ENCODE data around the gene ZNF555.

DNA sequence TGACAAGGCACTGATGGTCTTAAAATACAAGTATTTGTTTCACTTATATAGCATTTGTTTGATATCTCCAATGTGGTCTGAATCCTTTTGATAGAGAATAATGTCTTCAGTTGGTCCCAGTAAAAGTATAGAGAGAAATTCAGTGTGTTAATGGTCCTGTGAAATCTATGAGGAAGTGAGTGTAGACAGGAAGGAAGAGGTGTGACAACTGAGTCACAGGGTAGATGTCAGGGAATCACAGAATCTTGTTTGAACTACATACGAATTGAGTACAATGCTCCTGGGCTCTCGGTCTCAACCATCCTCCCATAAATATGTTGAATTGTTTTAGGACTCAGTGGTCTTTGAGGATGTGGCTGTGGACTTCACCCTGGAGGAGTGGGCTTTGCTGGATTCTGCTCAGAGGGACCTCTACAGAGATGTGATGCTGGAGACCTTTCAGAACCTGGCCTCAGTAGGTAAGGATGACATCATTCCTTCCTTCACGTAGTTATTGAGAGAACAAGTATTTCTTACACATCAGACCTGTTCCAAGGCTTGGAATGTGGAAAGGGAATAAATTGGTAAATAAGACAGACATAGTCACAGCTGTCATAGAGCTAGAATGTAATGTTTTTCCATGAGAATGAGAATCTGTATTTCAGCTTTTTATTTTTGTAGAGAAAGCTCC is 9.1 kb downstream of the ZNF555 start:
- TF ChIP-seq ESRRG (CRISPR knock-in tag; IDR thresholded peaks at IDR 0.05) (no peak), PPARA (CRISPR knock-in tag; IDR thresholded peaks at IDR 0.05; ENCODE audit: borderline replicate concordance) (no peak), ZFP30 (CRISPR knock-in tag; IDR thresholded peaks at IDR 0.05) (no peak), PATZ1 (CRISPR knock-in tag; IDR thresholded peaks at IDR 0.05; ENCODE audit: borderline replicate concordance) (no peak), ZNF565 (CRISPR knock-in tag; conservative IDR thresholded peaks at IDR 0.05; ENCODE audit: low read depth) (no peak), ARNTL (CRISPR knock-in tag; IDR thresholded peaks at IDR 0.05; ENCODE audit: borderline replicate concordance, low read depth) (no peak), RARB (CRISPR knock-in tag; IDR thresholded peaks at IDR 0.05) (no peak), ZFP3 (CRISPR knock-in tag; IDR thresholded peaks at IDR 0.05) (no peak), BACH2 (CRISPR knock-in tag; IDR thresholded peaks at IDR 0.05; ENCODE audit: borderline replicate concordance) (no peak)
